PC-3 (cell line): ENCODE measurements around the gene SMG6.

Experiments used
- EZH2phosphoT487 ChIP-seq: fragments of 300-600 bp; sonication (generic); IDR thresholded peaks from 2 replicates; pipeline ENCODE4 v1.6.1; 2018; ENCODE audit warnings: mild to moderate bottlenecking, antibody characterized with exemption, low read length, borderline replicate concordance
- TF ChIP-seq, protein P1 (sequence below): fragments of 300-600 bp; sonication (generic); conservative IDR thresholded peaks from 2 replicates; pipeline ENCODE4 v1.5.1; 2017; ENCODE audit warnings: antibody characterized with exemption, low read depth, mild to moderate bottlenecking, low read length

DNA sequence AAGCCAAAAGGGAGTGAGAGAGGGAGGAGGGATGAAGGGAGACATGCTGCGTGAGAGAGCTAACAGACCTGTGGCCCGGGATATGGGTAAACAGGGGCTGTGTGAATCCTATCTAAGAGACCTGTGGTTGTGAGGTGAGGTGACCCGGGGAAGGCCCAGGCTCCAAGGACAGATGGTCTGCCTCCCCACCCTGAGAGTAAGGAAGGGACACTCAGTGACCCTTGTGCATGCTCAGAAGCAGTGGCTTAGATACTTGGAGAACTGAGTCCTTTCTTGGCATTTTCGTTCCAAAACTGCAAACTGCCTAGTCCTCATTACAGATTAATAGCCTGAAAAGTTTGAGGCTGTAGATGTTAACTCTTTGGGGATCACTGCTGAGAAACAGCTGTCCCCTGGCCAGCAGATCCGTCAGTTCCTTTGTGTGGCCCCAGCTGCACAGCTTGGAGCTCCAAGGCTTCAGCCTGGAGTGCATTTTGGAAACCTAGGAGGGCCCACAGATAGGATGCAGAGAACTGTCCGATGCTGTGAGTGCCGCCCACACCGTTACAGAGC is 121.6 kb downstream of the SMG6 start:
- TF ChIP-seq, protein P1, sequence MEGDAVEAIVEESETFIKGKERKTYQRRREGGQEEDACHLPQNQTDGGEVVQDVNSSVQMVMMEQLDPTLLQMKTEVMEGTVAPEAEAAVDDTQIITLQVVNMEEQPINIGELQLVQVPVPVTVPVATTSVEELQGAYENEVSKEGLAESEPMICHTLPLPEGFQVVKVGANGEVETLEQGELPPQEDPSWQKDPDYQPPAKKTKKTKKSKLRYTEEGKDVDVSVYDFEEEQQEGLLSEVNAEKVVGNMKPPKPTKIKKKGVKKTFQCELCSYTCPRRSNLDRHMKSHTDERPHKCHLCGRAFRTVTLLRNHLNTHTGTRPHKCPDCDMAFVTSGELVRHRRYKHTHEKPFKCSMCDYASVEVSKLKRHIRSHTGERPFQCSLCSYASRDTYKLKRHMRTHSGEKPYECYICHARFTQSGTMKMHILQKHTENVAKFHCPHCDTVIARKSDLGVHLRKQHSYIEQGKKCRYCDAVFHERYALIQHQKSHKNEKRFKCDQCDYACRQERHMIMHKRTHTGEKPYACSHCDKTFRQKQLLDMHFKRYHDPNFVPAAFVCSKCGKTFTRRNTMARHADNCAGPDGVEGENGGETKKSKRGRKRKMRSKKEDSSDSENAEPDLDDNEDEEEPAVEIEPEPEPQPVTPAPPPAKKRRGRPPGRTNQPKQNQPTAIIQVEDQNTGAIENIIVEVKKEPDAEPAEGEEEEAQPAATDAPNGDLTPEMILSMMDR: no peak
- TF ChIP-seq EZH2phosphoT487: no peak
